Fibroblast of the conjunctiva (primary cell): ENCODE results near the gene SPTBN2.
"Not testable (repeated sequence)": the region's sequence is repeated elsewhere in the genome, so short reads cannot be mapped to it uniquely, and the experiment has no call there.

Experiments
- DNase-seq: peaks from one replicate; pipeline ENCODE4 v3.0.0-alpha.2; 2010; ENCODE audit warnings: low read depth

SPTBN2 gene

GRCh38 chr11:66724167-66724566 lies 4.8 kb downstream of the SPTBN2 start:
- DNase-seq = not testable (repeated sequence)

DNA sequence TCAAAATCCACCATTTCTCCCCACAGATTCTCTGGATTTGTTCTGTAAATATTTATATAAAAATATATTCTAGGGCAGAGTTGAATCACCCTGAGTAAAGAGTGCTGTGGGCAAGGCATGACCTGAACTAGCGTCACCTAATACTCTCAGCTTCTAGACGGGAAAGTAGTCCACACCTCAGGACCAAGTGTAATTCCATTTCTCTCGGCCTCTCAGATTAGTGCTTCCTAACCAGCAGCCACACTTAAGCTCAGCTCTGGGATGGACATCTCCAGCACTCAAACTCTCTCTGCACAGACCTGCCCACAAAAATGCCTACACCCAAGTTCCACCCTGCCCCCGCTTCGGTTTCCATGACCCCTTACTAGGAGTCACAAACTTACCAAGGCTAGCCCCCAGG lies 5.3 kb downstream of the SPTBN2 start:
- DNase-seq = no peak

DNA sequence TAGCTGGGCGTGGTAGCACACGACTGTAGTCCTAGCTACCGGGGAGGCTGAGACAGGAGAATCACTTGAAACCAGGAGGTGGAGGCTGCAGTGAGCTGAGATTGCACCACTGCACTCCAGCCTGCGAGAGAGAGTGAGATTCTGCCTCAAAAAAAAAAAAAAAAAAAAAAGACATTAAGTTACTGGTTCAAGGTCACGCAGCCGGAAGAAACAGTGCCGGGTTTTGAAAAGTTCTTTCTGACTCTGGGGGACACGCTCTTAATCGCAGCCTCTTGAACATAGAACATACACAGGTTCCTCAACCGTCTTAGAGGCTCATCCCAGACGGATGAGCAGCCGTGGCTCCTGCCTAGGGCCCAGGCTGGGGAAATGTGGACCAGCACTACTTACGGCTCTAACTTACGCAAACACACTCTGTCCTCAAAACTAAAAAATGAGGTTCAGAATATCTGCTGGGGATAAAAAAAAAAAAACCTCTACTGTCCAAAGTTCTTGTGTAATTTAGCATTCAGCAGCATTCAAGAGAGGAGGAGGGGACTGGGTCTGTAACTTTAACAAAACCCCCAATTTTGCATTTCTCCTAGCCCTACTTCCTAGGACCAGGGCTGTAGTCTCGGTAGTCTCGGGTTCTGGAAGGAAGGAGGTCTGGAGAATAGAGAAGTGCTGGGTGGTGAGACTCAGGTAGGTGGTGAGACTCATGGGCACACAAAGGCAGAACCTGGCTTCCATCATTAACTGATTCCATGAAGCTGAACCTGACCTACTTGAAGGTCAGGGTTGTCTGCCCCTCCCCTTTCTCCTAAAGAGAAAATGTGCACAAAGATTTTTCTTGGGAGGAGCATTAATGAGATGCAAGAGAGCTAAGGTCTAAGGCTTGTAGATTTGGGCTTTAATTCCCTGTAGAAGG lies 6.0 kb downstream of the SPTBN2 start:
- DNase-seq = no peak

GRCh38 chr11:66721939-66722338 lies 7.1 kb downstream of the SPTBN2 start:
- DNase-seq = no peak

GRCh38 chr11:66720899-66721470 lies 8.0 kb downstream of the SPTBN2 start:
- DNase-seq = no peak

DNA sequence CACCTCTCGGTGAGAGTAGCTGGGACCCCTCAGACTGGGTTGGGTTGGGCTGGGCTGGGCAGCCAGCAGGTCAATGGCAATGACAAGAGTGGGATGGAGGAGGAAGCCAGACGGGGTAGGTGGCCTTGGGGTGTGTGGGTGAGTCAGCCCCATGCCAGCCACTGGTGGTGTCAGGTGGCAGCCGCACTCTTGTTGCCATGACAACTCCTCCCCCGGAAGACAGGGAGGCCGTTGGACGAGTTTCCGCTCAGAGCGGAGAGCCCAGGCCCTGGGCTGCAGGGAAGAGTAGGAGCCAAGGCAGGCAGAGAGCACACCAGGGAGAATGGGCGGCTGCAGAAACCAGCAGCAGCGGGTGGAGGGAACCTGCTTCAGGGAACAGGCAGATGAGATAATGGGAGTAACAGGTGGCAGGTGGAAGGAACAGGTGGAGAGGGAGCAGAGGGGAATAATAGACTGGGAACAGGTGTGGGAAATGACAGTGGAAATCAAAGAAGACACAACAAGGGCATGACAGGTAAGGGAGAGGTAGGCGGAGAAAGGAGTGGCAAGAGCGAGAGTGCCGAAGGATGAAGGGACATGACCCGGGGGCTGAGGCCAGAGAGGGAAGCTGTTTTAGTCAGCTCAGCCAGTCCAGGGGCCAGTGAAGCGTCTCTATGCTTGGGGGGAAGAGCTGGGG lies 8.7 kb downstream of the SPTBN2 start:
- DNase-seq = peak; percentile 13

- no peak for DNase-seq
These were observed 9.7 kb downstream of the SPTBN2 start for GRCh38 chr11:66719111-66719872.

DNA sequence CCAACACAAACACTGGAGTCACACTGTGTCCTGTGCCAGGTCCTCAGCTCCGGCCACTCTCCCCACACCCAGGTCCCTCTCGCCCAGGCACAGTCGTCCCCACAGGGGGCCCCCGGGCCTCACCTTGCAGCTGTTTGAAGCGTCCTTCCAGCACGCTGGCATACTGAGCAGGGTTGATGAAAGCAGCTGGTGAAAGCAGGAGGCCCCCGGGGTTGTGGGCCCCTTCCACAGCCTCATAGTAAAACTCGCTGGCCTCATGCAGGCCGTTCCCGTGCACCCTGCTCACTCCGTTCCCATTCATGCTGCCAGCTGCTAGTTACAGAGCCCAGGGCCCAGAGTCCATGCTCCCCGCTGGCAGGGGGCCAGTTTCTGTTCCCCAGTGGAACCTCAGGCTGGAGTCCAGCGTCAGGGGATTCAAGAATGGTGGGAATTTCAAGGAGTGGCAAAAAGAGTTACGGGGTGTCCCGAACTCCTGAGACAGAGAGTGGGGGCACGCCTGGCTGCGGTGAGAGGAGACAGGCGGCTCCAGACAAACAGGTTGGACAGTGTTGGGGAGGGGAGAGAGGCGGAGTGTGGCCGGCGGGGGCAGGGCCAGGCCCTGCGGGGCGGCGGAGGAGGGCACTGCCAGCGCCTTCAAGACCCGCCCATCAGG lies 10.6 kb downstream of the SPTBN2 start:
- DNase-seq = no peak

GRCh38 chr11:66717925-66718319 lies 11.1 kb downstream of the SPTBN2 start:
- DNase-seq = no peak

DNA sequence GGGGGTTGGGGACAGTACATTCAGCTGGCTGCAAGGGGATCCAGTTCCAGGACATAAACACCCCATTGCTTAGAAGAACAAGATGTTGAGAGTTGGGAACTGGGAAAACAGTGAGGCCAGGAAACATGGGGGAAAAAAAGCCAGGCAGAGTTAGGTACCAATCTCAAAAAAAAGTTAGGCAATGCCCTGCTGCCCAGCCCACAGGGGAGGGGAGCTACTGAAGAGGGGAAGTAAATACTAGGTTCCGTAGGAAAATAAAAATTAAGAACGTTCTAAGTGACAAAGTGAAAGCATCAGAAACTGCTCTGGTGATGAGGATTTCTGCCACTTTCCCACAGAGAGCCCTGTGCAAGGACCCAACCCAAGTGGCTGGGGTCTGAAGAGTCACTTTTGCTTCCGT lies 12.0 kb downstream of the SPTBN2 start:
- no peak for DNase-seq

DNA sequence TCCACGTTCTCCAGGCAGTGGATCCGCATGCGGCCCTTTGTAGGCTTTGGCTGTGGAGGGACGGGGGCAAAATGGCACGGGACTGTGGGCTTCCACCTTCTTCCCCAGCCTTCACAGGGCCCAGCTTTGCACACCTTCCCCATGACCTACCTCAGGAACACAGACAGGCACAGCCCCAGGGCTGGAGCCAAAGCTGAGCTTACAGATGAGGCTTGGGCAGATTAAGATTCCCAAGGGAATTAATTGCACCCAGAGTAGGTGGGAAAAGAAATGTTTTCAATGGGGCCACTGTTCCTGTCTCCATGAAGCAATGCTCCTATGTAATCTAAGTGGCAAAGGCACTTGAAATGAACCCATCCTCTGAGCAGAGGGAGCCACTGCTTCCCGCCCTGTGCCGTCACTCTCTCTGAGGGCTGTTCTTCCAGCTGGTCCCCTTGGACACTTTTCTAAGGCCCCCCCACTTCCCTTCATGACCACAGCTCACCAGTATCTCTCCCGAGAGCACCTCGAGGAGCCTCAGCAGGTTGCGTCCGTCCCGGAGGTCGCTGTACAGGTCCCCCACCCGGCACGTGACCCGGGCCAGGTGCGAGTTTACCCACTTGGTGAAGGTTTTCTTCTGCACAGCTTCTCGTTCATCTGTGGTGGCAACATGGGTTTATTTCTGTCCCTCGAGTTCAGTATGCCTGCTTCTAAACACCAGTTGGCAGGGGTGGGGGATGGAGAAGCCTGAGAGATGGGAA lies 13.5 kb downstream of the SPTBN2 start:
- DNase-seq = no peak

- DNase-seq = no peak
These were observed 15.1 kb downstream of the SPTBN2 start for GRCh38 chr11:66713746-66714480.

- no peak for DNase-seq
These were observed 18.6 kb downstream of the SPTBN2 start for GRCh38 chr11:66710384-66710930.

GRCh38 chr11:66708701-66709100 lies 20.3 kb downstream of the SPTBN2 start:
- DNase-seq = no peak

GRCh38 chr11:66708094-66708493 lies 20.9 kb downstream of the SPTBN2 start:
- DNase-seq = no peak

DNA sequence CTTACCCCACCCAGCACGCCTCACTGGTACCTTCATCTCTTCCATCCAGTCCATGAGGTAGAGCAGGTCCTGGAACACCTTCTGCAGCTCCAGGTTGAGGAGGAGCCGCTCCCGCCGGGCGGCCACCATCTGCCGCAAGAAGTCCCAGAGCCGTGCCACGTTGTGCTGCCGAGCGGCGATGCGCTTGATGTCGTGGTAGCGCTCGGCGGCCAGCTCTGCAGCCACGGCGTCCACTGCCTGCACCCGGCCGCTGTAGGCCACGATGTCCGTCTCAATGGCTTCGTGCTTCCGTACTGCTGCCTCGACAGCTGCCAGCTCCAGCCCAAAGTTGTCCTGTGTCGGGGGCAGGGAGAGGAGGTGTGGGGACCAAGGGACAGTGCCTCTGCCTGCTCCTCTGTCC lies 21.5 kb downstream of the SPTBN2 start:
- no peak for DNase-seq

DNA sequence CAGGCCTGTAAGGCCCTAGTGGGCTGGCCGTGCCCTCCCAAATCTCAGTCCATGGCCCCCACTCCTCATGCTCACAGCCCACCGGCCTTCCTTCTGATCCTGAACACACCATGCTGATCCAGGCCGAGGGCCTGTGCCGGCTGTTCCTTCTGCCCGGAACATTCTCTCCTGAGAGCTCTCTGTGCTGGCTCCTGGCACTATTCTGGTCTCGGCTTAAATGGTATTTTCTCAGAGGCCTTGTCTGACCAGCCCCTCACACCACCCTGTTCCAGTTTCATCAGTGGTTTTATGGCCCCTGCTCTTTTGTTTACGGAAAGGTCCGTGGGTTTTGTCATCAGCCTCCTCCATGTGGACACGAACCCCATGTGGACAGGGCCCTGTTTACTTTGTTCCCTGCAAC lies 22.0 kb downstream of the SPTBN2 start:
- no peak for DNase-seq

DNA sequence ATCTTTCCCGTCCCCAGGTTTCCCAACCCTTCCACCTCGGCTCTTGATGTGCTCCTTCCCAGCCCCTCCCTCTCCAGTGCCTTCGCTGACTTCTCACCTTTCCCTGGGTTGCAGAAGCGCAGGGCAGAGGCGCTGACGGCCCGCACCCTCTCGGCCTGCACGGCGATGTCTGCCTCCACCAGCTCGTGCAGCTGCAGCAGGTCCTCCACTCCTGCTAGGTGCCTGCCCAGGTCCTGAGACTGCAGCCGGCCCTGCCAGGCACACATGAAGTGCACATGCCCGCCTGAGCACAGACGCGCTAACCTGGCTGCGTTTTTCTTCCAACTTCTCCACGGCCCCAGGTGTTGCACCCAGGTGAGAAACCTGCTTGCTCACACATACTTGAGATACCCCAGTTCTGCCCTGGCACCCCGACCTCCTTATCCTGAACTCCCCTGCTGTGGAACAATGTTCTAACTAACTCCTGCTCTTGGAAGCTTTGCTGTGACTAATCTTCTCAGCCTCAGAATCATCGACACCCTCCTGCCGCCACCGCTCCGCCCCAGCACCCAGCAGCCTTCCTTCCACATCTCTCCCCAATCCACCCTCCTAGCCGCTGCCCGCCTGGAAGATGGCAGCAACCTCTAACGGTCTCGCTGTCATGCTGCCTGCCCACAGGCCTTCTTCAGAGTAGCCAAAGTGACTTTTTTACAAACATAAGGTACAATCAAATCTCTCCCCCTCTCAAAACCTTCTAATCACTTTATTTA lies 23.3 kb downstream of the SPTBN2 start:
- no peak for DNase-seq

DNA sequence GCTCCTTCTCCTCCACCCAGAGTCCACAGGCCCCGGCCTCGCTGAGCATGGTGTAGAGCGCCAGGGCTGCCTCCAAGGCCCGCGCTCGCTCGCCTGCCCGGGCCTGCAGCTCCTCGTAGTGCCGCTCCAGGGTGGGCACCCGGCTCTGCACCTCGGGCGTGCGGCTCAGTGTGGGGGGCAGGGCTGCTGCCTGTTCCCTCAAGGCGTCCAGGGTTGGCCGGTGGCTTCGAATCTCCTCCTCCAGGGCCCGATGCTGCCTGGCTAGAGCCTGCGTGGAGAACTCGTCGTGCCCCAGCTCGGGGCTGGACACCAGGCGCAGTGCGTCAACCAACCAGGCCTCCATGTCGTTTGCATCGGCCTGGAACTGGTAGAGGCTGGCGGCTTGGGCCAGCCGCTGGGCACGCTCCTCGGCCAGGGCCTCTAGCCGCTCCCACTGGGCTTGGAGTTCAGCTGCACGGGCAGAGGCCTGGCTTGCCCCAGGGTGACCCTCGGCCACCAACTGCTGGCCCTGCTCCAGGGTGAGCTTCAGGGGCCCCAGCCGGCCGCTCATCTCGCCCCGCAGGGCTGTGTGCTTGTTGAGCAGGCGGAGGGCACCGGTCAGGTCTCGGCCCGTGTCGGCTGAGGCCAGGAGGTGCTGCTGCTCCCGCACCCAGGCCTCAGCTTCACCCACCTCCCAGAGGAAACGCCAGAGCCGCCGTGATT lies 24.2 kb downstream of the SPTBN2 start:
- no peak for DNase-seq
